Fibroblast of lung (primary cell): Measurements from ENCODE around the gene ERBB2. TPM values are rescaled to one million over a fixed set of nuclear protein-coding genes. Genes with fewer than 3 reads are reported as not detected.

Experiments
- DNase-seq, 2 donors: peaks; one replicate each; pipeline versions ENCODE4 v3.0.0 to v3.0.0-alpha.2; 2010; ENCODE audit warnings: low read depth in 2 of 2
- H2AFZ ChIP-seq: 2 replicates; pipeline ENCODE4 v1.5.1; 2012; ENCODE audit warnings: low read length, control low read depth, inconsistent platforms
- H3K27ac ChIP-seq: 2 replicates; pipeline ENCODE4 v1.5.1; 2011; ENCODE audit warnings: low read length, control low read depth; ENCODE audit not compliant: insufficient read depth
- H3K27me3 ChIP-seq: 2 replicates; pipeline ENCODE4 v1.5.1; 2011; ENCODE audit warnings: mild to moderate bottlenecking, low read length; ENCODE audit not compliant: control insufficient read depth, insufficient read depth
- H3K36me3 ChIP-seq: 2 replicates; pipeline ENCODE4 v1.5.1; 2011; ENCODE audit warnings: low read length; ENCODE audit not compliant: control insufficient read depth, insufficient read depth
- H3K4me1 ChIP-seq: 2 replicates; pipeline ENCODE4 v1.5.1; 2011; ENCODE audit warnings: low read length; ENCODE audit not compliant: control insufficient read depth, insufficient read depth; ENCODE audit errors: extremely low read depth
- H3K4me2 ChIP-seq: 2 replicates; pipeline ENCODE4 v1.5.1; 2011; ENCODE audit warnings: low read length, control low read depth; ENCODE audit not compliant: insufficient read depth; ENCODE audit errors: extremely low read depth
- H3K4me3 ChIP-seq, 4 experiments: fragments of 200-600 bp in 1 of 4; sonication (generic) in 1 of 4; replicated peaks in 1 of 4; 2 replicates each; pipeline ENCODE4 v1.5.1; 2011 to 2016; ENCODE audit warnings: low read length in 4 of 4, low read depth in 3 of 4, mild to moderate bottlenecking in 3 of 4, control low read depth in 2 of 4, inconsistent platforms in 1 of 4, mixed read lengths in 1 of 4; ENCODE audit not compliant: insufficient read depth in 1 of 4; ENCODE audit errors: control extremely low read depth in 1 of 4
- H3K79me2 ChIP-seq: 2 replicates; pipeline ENCODE4 v1.5.1; 2012; ENCODE audit warnings: mild to moderate bottlenecking, low read length, inconsistent platforms; ENCODE audit not compliant: control insufficient read depth, insufficient read depth
- H3K9ac ChIP-seq: 2 replicates; pipeline ENCODE4 v1.5.1; 2011; ENCODE audit warnings: mild to moderate bottlenecking, low read length, control low read depth; ENCODE audit not compliant: insufficient read depth
- H3K9me3 ChIP-seq: 2 replicates; pipeline ENCODE4 v1.5.1; 2012; ENCODE audit warnings: low read depth, low read length; ENCODE audit not compliant: control insufficient read depth, insufficient read depth
- H4K20me1 ChIP-seq: 2 replicates; pipeline ENCODE4 v1.5.1; 2011; ENCODE audit warnings: low read length; ENCODE audit not compliant: control insufficient read depth, insufficient read depth; ENCODE audit errors: extremely low read depth
- EZH2 ChIP-seq: IDR thresholded peaks from 2 replicates; pipeline ENCODE4 v1.5.1; 2012; ENCODE audit warnings: low read length, control low read depth, mild to moderate bottlenecking; ENCODE audit errors: missing control alignments
- polyA plus RNA-seq, 2 donors: library from polyadenylated mRNA; depleted of rRNA in 1 of 2; stranded (reverse) in 1 of 2; unstranded in 1 of 2; fragments of >200 nt; gene quantifications; 2 replicates each; pipeline ENCODE4 v1.2.1, GENCODE V29; 2011 to 2012; ENCODE audit warnings: missing spikeins in 1 of 2
- total RNA-seq: library from RNA; depleted of rRNA; stranded (reverse); fragments of >200 nt; gene quantifications from 2 replicates; pipeline ENCODE4 v1.2.1, GENCODE V29; 2014
- TF ChIP-seq, protein P1 (sequence below), 2 donors: IDR thresholded peaks in 1 of 2; conservative IDR thresholded peaks in 1 of 2; 1 replicate in 1 of 2; 2 replicates in 1 of 2; pipeline ENCODE4 v1.5.1; 2011 to 2012; ENCODE audit warnings: low read length in 2 of 2, control low read depth in 1 of 2, inconsistent platforms in 1 of 2, low read depth in 1 of 2, mild to moderate bottlenecking in 1 of 2

The ERBB2 gene
- total and polyA plus RNA-seq, 2 donors (not counting 1 experiment from before 2014, with no cell fraction given): 24.7 to 33.9 TPM

DNA sequence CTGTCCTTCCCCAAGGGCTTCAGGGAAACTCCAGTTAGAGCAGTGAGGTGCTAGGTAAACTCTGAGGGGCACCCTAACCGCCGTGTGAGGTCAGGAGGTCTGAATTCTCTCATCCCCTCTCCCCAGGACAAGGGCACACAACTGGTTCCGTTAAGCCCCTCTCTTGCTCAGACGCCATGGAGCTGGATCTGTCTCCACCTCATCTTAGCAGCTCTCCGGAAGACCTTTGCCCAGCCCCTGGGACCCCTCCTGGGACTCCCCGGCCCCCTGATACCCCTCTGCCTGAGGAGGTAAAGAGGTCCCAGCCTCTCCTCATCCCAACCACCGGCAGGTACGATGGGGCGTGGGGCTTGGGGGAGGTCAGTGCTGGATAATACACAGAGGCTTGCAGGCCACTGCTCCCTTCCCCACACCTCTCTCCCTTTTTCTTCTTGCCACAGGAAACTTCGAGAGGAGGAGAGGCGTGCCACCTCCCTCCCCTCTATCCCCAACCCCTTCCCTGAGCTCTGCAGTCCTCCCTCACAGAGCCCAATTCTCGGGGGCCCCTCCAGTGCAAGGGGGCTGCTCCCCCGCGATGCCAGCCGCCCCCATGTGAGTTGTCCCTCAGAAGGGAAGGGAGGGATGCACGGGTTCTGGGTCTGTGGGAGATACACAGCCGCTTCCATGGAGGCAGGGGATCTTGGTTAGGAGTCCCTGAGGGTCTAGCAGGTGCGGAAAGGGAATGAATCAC lies 42.4 kb downstream of the ERBB2 start:
- Histone ChIP-seq H3K4me1 (peaks cover 8% of the 10 kb centered on the region), H3K4me3 (no peak overlapping the region), H3K79me2 (no peaks in the 10 kb centered on the region), H2AFZ (no peak overlapping the region), H3K27me3 (peaks cover 9% of the 10 kb centered on the region), H3K36me3 (no peaks in the 10 kb centered on the region), H3K27ac (no peak overlapping the region), H4K20me1 (no peaks in the 10 kb centered on the region), H3K4me2 (no peak overlapping the region), H3K9me3 (no peaks in the 10 kb centered on the region), H3K9ac (no peak overlapping the region)
- DNase-seq: no peak
- TF ChIP-seq EZH2: no peak
- TF ChIP-seq, protein P1, sequence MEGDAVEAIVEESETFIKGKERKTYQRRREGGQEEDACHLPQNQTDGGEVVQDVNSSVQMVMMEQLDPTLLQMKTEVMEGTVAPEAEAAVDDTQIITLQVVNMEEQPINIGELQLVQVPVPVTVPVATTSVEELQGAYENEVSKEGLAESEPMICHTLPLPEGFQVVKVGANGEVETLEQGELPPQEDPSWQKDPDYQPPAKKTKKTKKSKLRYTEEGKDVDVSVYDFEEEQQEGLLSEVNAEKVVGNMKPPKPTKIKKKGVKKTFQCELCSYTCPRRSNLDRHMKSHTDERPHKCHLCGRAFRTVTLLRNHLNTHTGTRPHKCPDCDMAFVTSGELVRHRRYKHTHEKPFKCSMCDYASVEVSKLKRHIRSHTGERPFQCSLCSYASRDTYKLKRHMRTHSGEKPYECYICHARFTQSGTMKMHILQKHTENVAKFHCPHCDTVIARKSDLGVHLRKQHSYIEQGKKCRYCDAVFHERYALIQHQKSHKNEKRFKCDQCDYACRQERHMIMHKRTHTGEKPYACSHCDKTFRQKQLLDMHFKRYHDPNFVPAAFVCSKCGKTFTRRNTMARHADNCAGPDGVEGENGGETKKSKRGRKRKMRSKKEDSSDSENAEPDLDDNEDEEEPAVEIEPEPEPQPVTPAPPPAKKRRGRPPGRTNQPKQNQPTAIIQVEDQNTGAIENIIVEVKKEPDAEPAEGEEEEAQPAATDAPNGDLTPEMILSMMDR (conservative IDR thresholded peaks at IDR 0.05 in 1 of 2, IDR thresholded peaks at IDR 0.05 in 1 of 2; ENCODE audit: low read depth in 1 of 2, low read length in 2 of 2): no peak

DNA sequence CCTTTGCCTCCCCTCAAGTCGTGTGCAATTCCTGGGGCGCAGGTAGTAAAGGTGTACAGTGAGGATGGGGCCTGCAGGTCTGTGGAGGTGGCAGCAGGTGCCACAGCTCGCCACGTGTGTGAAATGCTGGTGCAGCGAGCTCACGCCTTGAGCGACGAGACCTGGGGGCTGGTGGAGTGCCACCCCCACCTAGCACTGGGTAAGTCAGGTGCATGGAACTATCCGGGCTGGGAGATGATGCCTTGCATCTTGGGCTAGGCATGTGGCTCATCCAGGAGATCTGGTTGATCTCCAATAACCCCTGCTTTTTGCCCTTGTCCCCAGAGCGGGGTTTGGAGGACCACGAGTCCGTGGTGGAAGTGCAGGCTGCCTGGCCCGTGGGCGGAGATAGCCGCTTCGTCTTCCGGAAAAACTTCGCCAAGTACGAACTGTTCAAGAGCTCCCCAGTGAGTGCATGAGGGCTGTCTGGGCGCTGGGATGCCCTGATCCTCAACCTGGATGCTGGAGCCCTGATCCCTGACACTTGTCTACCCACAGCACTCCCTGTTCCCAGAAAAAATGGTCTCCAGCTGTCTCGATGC lies 43.1 kb downstream of the ERBB2 start:
- peaks cover 6% of the 10 kb centered on the region for H3K27me3 ChIP-seq
- H4K20me1 ChIP-seq: no peaks in the 10 kb centered on the region
- H3K27ac ChIP-seq: no peak overlapping the region
- TF ChIP-seq, protein P1 (conservative IDR thresholded peaks at IDR 0.05 in 1 of 2, IDR thresholded peaks at IDR 0.05 in 1 of 2; ENCODE audit: low read depth in 1 of 2, low read length in 2 of 2): no peak
- TF ChIP-seq EZH2: no peak
- no peak overlapping the region for H3K4me3 ChIP-seq
- DNase-seq: no peak
- H3K79me2 ChIP-seq: no peaks in the 10 kb centered on the region
- H3K4me1 ChIP-seq: peaks cover 8% of the 10 kb centered on the region
- H3K9ac ChIP-seq: no peak overlapping the region
- no peak overlapping the region for H3K4me2 ChIP-seq
- H3K9me3 ChIP-seq: no peaks in the 10 kb centered on the region
- H2AFZ ChIP-seq: no peak overlapping the region
- H3K36me3 ChIP-seq: no peaks in the 10 kb centered on the region

DNA sequence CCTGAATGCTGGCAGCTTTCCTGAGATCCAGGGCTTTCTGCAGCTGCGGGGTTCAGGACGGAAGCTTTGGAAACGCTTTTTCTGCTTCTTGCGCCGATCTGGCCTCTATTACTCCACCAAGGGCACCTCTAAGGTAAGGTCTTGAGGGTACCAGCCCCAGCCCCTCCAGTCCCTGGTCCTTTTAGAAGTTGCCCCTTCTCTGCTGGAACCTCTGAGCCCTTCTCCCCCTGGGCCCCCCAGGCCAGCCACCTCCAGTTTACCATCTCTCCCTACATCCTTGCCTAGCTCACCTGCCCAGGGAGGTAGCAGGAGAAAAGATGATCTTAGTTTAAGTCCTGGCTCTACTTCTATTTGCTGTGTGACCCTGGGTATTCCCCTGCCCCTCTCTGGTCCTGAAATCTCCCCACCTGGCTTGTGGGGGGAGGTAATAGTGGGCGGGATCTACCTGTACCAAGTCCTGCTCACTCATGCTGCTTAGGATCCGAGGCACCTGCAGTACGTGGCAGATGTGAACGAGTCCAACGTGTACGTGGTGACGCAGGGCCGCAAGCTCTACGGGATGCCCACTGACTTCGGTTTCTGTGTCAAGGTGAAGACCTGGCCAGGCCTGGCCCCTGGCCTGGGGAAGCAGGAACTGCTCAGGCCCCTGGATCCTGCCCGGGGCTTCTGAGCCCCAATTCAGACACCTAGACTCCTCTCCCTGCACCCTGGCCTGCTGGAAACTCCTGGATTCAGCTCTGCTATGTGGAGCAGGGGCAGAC lies 44.4 kb downstream of the ERBB2 start:
- Histone ChIP-seq H3K4me2 (no peak overlapping the region), H3K27ac (no peak overlapping the region), H3K36me3 (no peaks in the 10 kb centered on the region), H3K4me1 (peaks cover 8% of the 10 kb centered on the region), H3K4me3 (no peak overlapping the region), H2AFZ (no peak overlapping the region), H3K79me2 (no peaks in the 10 kb centered on the region), H3K9me3 (no peaks in the 10 kb centered on the region), H3K27me3 (peaks cover 2% of the 10 kb centered on the region), H4K20me1 (no peaks in the 10 kb centered on the region), H3K9ac (no peak overlapping the region)
- TF ChIP-seq, protein P1 (conservative IDR thresholded peaks at IDR 0.05 in 1 of 2, IDR thresholded peaks at IDR 0.05 in 1 of 2; ENCODE audit: low read depth in 1 of 2, low read length in 2 of 2): no peak
- TF ChIP-seq EZH2: no peak
- DNase-seq: no peak
